ENCODE results near the gene MOB3B.
A peak's percentile ranks its signal among the peaks of the same experiment; 100 is the strongest.

The MOB3B gene

GRCh38 chr9:27533311-27533710 is 3.7 kb upstream of the MOB3B start:
- DNase-seq (ENCODE audit: extremely low spot score) = no peak
- POLR2A ChIA-PET = no interaction called here
- CTCF ChIA-PET = no interaction called here
- TF ChIP-seq FOXM1 (IDR thresholded peaks at IDR 0.05; ENCODE audit: borderline replicate concordance) = no peak
- TF ChIP-seq HDGF (IDR thresholded peaks at IDR 0.05; ENCODE audit: borderline replicate concordance) = no peak
- TF ChIP-seq CTBP1 (IDR thresholded peaks at IDR 0.05; ENCODE audit: borderline replicate concordance) = no peak
- no peak for TF ChIP-seq SP1 (IDR thresholded peaks at IDR 0.05)
- TF ChIP-seq ELF4 (IDR thresholded peaks at IDR 0.05) = no peak
- no peak for TF ChIP-seq NFRKB (IDR thresholded peaks at IDR 0.05)
- no peak for TF ChIP-seq SUZ12 (IDR thresholded peaks at IDR 0.05)
- TF ChIP-seq BHLHE40 (IDR thresholded peaks at IDR 0.05; ENCODE audit: borderline replicate concordance) = no peak
- no peak for TF ChIP-seq L3MBTL2 (conservative IDR thresholded peaks at IDR 0.05)
- TF ChIP-seq FOXK2 (IDR thresholded peaks at IDR 0.05) = no peak
- TF ChIP-seq ZNF384 (IDR thresholded peaks at IDR 0.05) = no peak
- TF ChIP-seq TARDBP (IDR thresholded peaks at IDR 0.05) = no peak
- TF ChIP-seq ARNT (IDR thresholded peaks at IDR 0.05) = no peak
- no peak for TF ChIP-seq LEF1 (IDR thresholded peaks at IDR 0.05; ENCODE audit: borderline replicate concordance)
- no peak for TF ChIP-seq FOXA1 (IDR thresholded peaks at IDR 0.05)
- TF ChIP-seq PKNOX1 (IDR thresholded peaks at IDR 0.05) = no peak

GRCh38 chr9:27532046-27532445 is 2.4 kb upstream of the MOB3B start:
- ChIA-PET CTCF (interaction anchor here (0.7 kb wide), 1 partner anchor 16 kb away, joined by 4 read pairs; no protein-coding TSS in a partner anchor), POLR2A (no interaction called here)
- DNase-seq (ENCODE audit: extremely low spot score) = no peak
- TF ChIP-seq FOXK2 (IDR thresholded peaks at IDR 0.05) (no peak), HDGF (IDR thresholded peaks at IDR 0.05; ENCODE audit: borderline replicate concordance) (no peak), ZNF384 (IDR thresholded peaks at IDR 0.05) (no peak), CTBP1 (IDR thresholded peaks at IDR 0.05; ENCODE audit: borderline replicate concordance) (no peak), SP1 (IDR thresholded peaks at IDR 0.05) (no peak), NFRKB (IDR thresholded peaks at IDR 0.05) (no peak), ARNT (IDR thresholded peaks at IDR 0.05) (no peak), L3MBTL2 (conservative IDR thresholded peaks at IDR 0.05) (no peak), BHLHE40 (IDR thresholded peaks at IDR 0.05; ENCODE audit: borderline replicate concordance) (no peak), ELF4 (IDR thresholded peaks at IDR 0.05) (no peak)

GRCh38 chr9:27530915-27531755 is 1.5 kb upstream of the MOB3B start:
- DNase-seq (ENCODE audit: extremely low spot score) = no peak
- POLR2A ChIA-PET = no interaction called here
- CTCF ChIA-PET = interaction anchor here (0.6 kb wide), 1 partner anchor 32 kb away, joined by 3 read pairs; no protein-coding TSS in a partner anchor
- TF ChIP-seq ZNF384 (IDR thresholded peaks at IDR 0.05) (no peak), FOXM1 (IDR thresholded peaks at IDR 0.05; ENCODE audit: borderline replicate concordance) (no peak), FOXK2 (IDR thresholded peaks at IDR 0.05) (no peak), ELF4 (IDR thresholded peaks at IDR 0.05) (no peak), CTBP1 (IDR thresholded peaks at IDR 0.05; ENCODE audit: borderline replicate concordance) (no peak), PKNOX1 (IDR thresholded peaks at IDR 0.05) (no peak), FOXA1 (IDR thresholded peaks at IDR 0.05) (no peak), BHLHE40 (IDR thresholded peaks at IDR 0.05; ENCODE audit: borderline replicate concordance) (no peak), LEF1 (IDR thresholded peaks at IDR 0.05; ENCODE audit: borderline replicate concordance) (no peak), L3MBTL2 (conservative IDR thresholded peaks at IDR 0.05) (no peak), NFRKB (IDR thresholded peaks at IDR 0.05) (no peak), SP1 (IDR thresholded peaks at IDR 0.05) (no peak), ARNT (IDR thresholded peaks at IDR 0.05) (no peak), SUZ12 (IDR thresholded peaks at IDR 0.05) (no peak), TARDBP (IDR thresholded peaks at IDR 0.05) (no peak), HDGF (IDR thresholded peaks at IDR 0.05; ENCODE audit: borderline replicate concordance) (no peak)

GRCh38 chr9:27528886-27529315 is 713 bp downstream of the MOB3B start:
- POLR2A ChIA-PET = no interaction called here
- TF ChIP-seq L3MBTL2 (conservative IDR thresholded peaks at IDR 0.05) (peak; percentile 51; the same call in 1 of the 2 replicates), ELF4 (IDR thresholded peaks at IDR 0.05) (no peak), LEF1 (IDR thresholded peaks at IDR 0.05; ENCODE audit: borderline replicate concordance) (no peak), TARDBP (IDR thresholded peaks at IDR 0.05) (no peak)
- DNase-seq (ENCODE audit: extremely low spot score) = peak; percentile 50
- CTCF ChIA-PET = interaction anchor here (1.5 kb wide), 1 partner anchor 196 kb away, joined by 4 read pairs; no protein-coding TSS in a partner anchor

- CTCF ChIA-PET = interaction anchor here (1.3 kb wide), 1 partner anchor 195 kb away, joined by 4 read pairs; no protein-coding TSS in a partner anchor
- TF ChIP-seq SP1 (IDR thresholded peaks at IDR 0.05) = no peak
- TF ChIP-seq ZNF384 (IDR thresholded peaks at IDR 0.05) = no peak
- no peak for TF ChIP-seq SUZ12 (IDR thresholded peaks at IDR 0.05)
- TF ChIP-seq ARNT (IDR thresholded peaks at IDR 0.05) = no peak
- no peak for TF ChIP-seq CTBP1 (IDR thresholded peaks at IDR 0.05; ENCODE audit: borderline replicate concordance)
- no peak for TF ChIP-seq LEF1 (IDR thresholded peaks at IDR 0.05; ENCODE audit: borderline replicate concordance)
- POLR2A ChIA-PET = interaction anchor here (0.6 kb wide), 1 partner anchor 186 kb away, joined by 3 read pairs; no protein-coding TSS in a partner anchor
- DNase-seq (ENCODE audit: extremely low spot score) = peak; percentile 64
Observed at GRCh38 chr9:27528076-27528885, 1.3 kb downstream of the MOB3B start.

GRCh38 chr9:27527702-27528075 is 1.9 kb downstream of the MOB3B start:
- ChIA-PET POLR2A (interaction anchor here (0.6 kb wide), 1 partner anchor 186 kb away, joined by 3 read pairs; no protein-coding TSS in a partner anchor), CTCF (interaction anchor here (0.6 to 1.3 kb wide), 3 partner anchors 104 to 216 kb away, joined by 3 to 6 read pairs (median 4); no protein-coding TSS in a partner anchor)
- DNase-seq (ENCODE audit: extremely low spot score) = no peak
- no peak for TF ChIP-seq ARNT (IDR thresholded peaks at IDR 0.05)
- TF ChIP-seq SP1 (IDR thresholded peaks at IDR 0.05) = no peak
- TF ChIP-seq BHLHE40 (IDR thresholded peaks at IDR 0.05; ENCODE audit: borderline replicate concordance) = no peak
- no peak for TF ChIP-seq NFRKB (IDR thresholded peaks at IDR 0.05)
- no peak for TF ChIP-seq LEF1 (IDR thresholded peaks at IDR 0.05; ENCODE audit: borderline replicate concordance)
